Measurements from ENCODE around the gene MINK1.

MINK1 gene

DNA sequence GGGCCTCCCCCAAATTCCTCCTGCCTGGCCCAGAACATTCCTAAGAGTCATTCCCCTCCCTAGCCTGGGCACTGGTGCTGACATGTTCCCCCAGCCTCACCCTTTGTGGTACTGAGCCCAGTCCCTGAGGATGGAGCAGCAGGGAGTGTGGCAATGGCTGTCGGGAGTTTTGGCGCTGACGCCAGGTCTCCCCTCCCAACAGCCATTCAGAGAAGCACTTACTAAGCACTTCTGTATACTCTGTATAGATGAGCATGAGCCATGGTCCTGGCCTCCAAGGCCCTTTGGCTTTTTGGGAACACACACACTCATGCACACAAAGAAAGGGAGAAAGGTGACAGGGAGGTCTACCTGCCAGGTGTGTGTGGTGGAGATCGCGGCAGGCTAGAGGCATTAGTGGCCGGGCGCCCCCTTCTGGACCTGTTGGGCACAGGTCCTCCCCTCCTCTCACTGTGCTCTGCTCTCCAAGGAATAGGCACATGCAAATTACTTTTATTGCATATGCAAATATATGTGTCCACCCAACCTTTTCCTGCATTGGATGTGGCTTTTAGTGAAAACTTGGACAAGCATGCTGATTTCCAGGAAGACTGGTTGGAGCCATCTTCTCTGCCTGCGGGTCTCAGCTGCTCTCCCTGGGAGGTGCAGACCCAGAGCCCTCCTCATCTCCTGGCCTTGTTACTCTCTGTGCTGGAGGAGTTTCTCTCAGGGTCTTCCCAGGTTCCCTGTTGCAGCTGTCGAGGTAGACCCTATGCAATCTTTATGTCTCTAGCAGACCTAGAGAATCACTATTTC lies 48.8 kb downstream of the MINK1 start:
- Histone ChIP-seq H3K9me3 (ENCODE audit: control insufficient read depth in 1 of 2, low read length in 2 of 2) (no peaks in the 10 kb centered on the region), H3K27ac (ENCODE audit: low read length) (no peak overlapping the region), H3K36me3 (ENCODE audit: control insufficient read depth in 1 of 2, insufficient read depth in 2 of 2, low read length in 2 of 2) (peaks cover 33 to 63% of the 10 kb centered on the region in 2 donors), H3K4me1 (ENCODE audit: control insufficient read depth in 1 of 2, insufficient read depth in 2 of 2, low read length in 2 of 2) (peaks cover 0 to 6% of the 10 kb centered on the region in 2 donors), H3K4me3 (ENCODE audit: low read depth in 1 of 2, low read length in 2 of 2) (no peak overlapping the region), H3K27me3 (ENCODE audit: low read depth, low read length) (no peaks in the 10 kb centered on the region)

DNA sequence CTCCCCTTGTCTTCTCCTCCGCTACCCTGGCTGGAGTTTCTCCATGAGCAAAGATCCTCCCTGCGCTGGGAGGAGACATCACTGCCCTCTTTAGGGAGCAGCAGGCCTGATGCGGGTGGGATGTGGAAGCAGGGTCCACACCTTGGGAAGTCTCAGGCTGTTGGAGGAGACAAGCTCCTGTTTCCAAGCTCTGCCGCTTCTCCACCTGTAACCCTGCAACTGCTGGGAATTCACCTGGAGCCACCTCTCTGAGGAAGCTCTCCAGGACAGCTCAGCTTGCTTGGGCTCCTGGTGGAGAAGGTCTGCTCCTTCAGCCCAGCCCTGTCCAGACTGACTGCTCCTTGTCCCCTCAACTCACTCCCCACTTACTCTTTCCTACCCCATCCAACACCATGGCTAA lies 51.3 kb downstream of the MINK1 start:
- Histone ChIP-seq H3K27me3 (ENCODE audit: low read depth, low read length) (no peaks in the 10 kb centered on the region), H3K36me3 (ENCODE audit: control insufficient read depth in 1 of 2, insufficient read depth in 2 of 2, low read length in 2 of 2) (peaks cover 30 to 60% of the 10 kb centered on the region in 2 donors), H3K27ac (ENCODE audit: low read length) (no peak overlapping the region)

DNA sequence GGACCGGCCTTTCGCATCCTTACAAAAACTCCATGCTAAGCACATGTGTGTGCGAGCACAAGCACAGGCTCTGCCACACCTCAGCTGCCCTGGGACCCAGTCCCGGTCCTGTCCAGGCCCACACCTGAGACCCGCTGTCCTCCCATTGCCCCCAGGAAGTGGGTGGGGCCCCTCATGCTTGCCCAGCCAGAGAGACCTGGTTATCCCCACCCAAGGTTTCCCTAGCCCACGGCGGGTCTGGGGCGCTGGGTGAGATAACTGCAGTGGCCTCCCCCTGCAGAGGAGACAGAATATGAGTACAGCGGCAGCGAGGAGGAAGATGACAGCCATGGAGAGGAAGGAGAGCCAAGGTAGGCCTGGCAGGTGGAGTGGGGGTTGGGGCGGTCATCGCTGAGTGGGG lies 53.7 kb downstream of the MINK1 start:
- peaks cover 0 to 1% of the 10 kb centered on the region in 2 donors for H3K4me1 ChIP-seq (ENCODE audit: control insufficient read depth in 1 of 2, insufficient read depth in 2 of 2, low read length in 2 of 2)
- no peak overlapping the region for H3K4me3 ChIP-seq (ENCODE audit: low read depth in 1 of 2, low read length in 2 of 2)
- peaks cover 44 to 66% of the 10 kb centered on the region in 2 donors for H3K36me3 ChIP-seq (ENCODE audit: control insufficient read depth in 1 of 2, insufficient read depth in 2 of 2, low read length in 2 of 2)
- H3K27me3 ChIP-seq (ENCODE audit: low read depth, low read length) = no peaks in the 10 kb centered on the region
- H3K27ac ChIP-seq (ENCODE audit: low read length) = no peak overlapping the region
- no peaks in the 10 kb centered on the region for H3K9me3 ChIP-seq (ENCODE audit: control insufficient read depth in 1 of 2, low read length in 2 of 2)

More for the DNA sequence above, 51.3 kb downstream of the MINK1 start:
- H3K4me1 ChIP-seq (ENCODE audit: control insufficient read depth in 1 of 2, insufficient read depth in 2 of 2, low read length in 2 of 2) = peaks cover 0 to 6% of the 10 kb centered on the region in 2 donors
- no peak overlapping the region for H3K4me3 ChIP-seq (ENCODE audit: low read depth in 1 of 2, low read length in 2 of 2)
- H3K9me3 ChIP-seq (ENCODE audit: control insufficient read depth in 1 of 2, low read length in 2 of 2) = no peaks in the 10 kb centered on the region

DNA sequence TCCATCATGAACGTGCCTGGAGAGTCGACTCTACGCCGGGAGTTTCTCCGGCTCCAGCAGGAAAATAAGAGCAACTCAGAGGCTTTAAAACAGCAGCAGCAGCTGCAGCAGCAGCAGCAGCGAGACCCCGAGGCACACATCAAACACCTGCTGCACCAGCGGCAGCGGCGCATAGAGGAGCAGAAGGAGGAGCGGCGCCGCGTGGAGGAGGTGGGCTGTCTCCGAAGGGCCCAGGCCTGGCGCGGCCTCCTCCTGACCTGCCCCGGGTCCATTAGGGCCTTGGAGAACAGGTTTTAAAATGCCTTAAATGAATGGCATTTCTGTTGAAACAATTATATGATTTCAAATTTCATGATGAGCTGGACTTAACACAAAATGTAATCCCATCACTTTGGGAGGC lies 54.4 kb downstream of the MINK1 start:
- Histone ChIP-seq H3K4me3 (ENCODE audit: low read depth in 1 of 2, low read length in 2 of 2) (no peak overlapping the region), H3K27me3 (ENCODE audit: low read depth, low read length) (no peaks in the 10 kb centered on the region), H3K27ac (ENCODE audit: low read length) (no peak overlapping the region), H3K9me3 (ENCODE audit: control insufficient read depth in 1 of 2, low read length in 2 of 2) (no peaks in the 10 kb centered on the region), H3K4me1 (ENCODE audit: control insufficient read depth in 1 of 2, insufficient read depth in 2 of 2, low read length in 2 of 2) (no peaks in the 10 kb centered on the region), H3K36me3 (ENCODE audit: control insufficient read depth in 1 of 2, insufficient read depth in 2 of 2, low read length in 2 of 2) (peaks cover 46 to 74% of the 10 kb centered on the region in 2 donors)

DNA sequence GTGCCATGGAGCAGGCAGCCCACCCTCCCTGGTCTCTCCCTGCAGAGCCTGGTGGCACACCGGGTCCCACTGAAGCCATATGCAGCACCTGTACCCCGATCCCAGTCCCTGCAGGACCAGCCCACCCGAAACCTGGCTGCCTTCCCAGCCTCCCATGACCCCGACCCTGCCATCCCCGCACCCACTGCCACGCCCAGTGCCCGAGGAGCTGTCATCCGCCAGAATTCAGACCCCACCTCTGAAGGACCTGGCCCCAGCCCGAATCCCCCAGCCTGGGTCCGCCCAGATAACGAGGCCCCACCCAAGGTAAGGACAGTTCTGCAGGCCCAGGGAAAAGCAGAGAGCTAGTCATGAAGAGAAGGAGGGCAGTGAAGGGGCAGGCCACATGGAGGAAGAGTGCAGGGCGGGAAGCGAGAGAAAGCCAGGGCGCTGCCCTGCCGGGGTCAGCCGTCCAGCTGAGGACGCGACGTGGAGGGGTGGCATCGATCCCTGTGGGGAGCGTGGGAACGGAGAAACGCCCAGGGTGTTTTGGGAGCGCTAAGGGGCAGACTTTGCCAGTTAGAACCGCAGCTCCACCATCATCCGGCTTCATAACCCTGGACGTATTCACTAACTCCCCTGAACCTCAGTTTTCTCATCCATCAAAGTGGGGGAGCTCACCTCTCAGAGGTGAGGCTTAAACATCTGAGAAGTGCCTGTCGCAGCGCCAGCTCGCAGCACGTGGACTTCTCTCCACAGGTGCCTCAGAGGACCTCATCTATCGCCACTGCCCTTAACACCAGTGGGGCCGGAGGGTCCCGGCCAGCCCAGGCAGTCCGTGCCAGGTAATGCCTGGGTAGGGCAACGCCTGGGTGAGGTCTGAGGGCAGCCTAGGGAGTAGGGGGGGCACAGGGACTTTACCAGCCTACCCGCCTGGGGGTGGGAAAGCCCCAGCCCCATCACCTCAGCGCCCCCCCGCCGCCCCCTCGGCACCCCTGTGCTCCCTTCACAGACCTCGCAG lies 58.6 kb downstream of the MINK1 start:
- Histone ChIP-seq H3K27ac (ENCODE audit: low read length) (no peak overlapping the region), H3K4me1 (ENCODE audit: control insufficient read depth in 1 of 2, insufficient read depth in 2 of 2, low read length in 2 of 2) (no peaks in the 10 kb centered on the region), H3K9me3 (ENCODE audit: control insufficient read depth in 1 of 2, low read length in 2 of 2) (no peaks in the 10 kb centered on the region), H3K36me3 (ENCODE audit: control insufficient read depth in 1 of 2, insufficient read depth in 2 of 2, low read length in 2 of 2) (peaks cover 44 to 85% of the 10 kb centered on the region in 2 donors), H3K27me3 (ENCODE audit: low read depth, low read length) (no peaks in the 10 kb centered on the region), H3K4me3 (ENCODE audit: low read depth in 1 of 2, low read length in 2 of 2) (no peak overlapping the region)

DNA sequence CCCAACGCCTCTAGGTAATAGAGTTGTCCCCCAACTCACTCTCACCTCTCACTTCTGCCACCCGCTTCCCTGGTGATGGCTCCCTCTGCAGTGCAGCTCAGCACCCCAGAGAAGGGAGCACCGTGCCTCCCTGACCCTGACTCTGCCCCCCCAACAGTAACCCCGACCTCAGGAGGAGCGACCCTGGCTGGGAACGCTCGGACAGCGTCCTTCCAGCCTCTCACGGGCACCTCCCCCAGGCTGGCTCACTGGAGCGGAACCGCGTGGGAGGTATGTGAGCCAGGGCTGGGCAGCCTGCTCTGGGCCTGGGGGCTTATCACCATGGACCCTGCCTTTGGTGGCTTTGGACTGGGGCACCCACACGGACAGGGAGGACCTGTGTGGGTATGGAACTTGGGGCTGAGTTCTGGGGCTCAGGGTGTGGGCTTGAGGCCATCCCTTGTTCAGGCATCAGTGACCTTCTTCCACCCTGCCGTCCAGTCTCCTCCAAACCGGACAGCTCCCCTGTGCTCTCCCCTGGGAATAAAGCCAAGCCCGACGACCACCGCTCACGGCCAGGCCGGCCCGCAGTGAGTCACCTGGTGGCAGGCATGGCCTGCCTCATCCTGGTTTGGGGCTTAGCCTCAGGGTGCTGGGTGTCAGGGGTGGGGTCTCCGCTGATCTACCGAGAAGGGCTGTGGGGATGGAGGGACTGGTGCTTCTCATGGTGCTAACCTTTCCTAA lies 59.5 kb downstream of the MINK1 start:
- no peak overlapping the region for H3K27ac ChIP-seq (ENCODE audit: low read length)
- H3K4me3 ChIP-seq (ENCODE audit: low read depth in 1 of 2, low read length in 2 of 2) = no peak overlapping the region
- no peaks in the 10 kb centered on the region for H3K4me1 ChIP-seq (ENCODE audit: control insufficient read depth in 1 of 2, insufficient read depth in 2 of 2, low read length in 2 of 2)
- H3K9me3 ChIP-seq (ENCODE audit: control insufficient read depth in 1 of 2, low read length in 2 of 2) = no peaks in the 10 kb centered on the region
- no peaks in the 10 kb centered on the region for H3K27me3 ChIP-seq (ENCODE audit: low read depth, low read length)
- H3K36me3 ChIP-seq (ENCODE audit: control insufficient read depth in 1 of 2, insufficient read depth in 2 of 2, low read length in 2 of 2) = peaks cover 38 to 83% of the 10 kb centered on the region in 2 donors

DNA sequence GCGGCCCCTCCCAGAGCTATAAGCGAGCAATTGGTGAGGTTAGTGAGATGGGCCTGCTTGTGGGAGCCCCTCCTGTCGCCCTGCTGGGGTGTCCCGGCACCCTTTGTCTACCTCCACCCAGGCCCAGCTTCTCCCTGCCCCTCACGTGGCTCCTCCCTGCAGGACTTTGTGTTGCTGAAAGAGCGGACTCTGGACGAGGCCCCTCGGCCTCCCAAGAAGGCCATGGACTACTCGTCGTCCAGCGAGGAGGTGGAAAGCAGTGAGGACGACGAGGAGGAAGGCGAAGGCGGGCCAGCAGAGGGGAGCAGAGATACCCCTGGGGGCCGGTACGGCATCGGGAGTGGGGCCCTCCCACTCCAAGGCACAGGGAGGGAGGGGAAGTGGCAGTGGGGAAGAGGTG lies 60.1 kb downstream of the MINK1 start:
- H3K9me3 ChIP-seq (ENCODE audit: control insufficient read depth in 1 of 2, low read length in 2 of 2) = no peaks in the 10 kb centered on the region
- H3K27me3 ChIP-seq (ENCODE audit: low read depth, low read length) = no peaks in the 10 kb centered on the region
- H3K36me3 ChIP-seq (ENCODE audit: control insufficient read depth in 1 of 2, insufficient read depth in 2 of 2, low read length in 2 of 2) = peaks cover 38 to 80% of the 10 kb centered on the region in 2 donors
- no peak overlapping the region for H3K4me3 ChIP-seq (ENCODE audit: low read depth in 1 of 2, low read length in 2 of 2)
- no peak overlapping the region for H3K27ac ChIP-seq (ENCODE audit: low read length)
- no peaks in the 10 kb centered on the region for H3K4me1 ChIP-seq (ENCODE audit: control insufficient read depth in 1 of 2, insufficient read depth in 2 of 2, low read length in 2 of 2)

DNA sequence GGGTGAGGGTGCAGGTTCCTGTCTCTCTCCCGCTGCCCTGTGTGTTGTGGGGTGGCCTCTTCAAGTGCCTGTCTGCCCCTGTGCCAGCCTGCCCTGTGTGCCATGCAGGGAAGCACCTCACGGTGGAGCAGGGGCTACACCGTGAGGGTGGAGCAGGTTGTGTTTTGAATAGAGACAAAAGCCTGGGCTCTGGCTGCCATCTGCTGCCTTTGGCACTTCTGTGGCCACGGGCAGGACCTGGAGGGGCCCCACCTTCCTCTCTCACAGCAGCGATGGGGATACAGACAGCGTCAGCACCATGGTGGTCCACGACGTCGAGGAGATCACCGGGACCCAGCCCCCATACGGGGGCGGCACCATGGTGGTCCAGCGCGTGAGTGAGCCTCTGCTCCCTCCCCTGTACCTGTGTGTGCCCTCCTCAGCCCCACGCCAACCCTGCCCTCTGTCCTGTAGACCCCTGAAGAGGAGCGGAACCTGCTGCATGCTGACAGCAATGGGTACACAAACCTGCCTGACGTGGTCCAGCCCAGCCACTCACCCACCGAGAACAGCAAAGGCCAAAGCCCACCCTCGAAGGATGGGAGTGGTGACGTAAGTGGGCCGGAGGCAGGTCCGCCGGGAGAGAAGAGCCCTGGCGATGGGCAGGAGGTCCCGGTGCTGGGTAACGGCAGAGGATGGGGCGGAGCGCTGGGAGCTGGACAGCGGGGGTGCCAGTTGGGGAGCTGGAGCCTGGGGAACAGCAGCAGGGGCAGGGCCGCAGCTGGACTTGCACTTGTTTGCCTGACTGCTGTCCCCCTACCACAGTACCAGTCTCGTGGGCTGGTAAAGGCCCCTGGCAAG lies 60.8 kb downstream of the MINK1 start:
- H3K4me1 ChIP-seq (ENCODE audit: control insufficient read depth in 1 of 2, insufficient read depth in 2 of 2, low read length in 2 of 2) = peaks cover 0 to 5% of the 10 kb centered on the region in 2 donors
- H3K27me3 ChIP-seq (ENCODE audit: low read depth, low read length) = no peaks in the 10 kb centered on the region
- H3K9me3 ChIP-seq (ENCODE audit: control insufficient read depth in 1 of 2, low read length in 2 of 2) = no peaks in the 10 kb centered on the region
- H3K36me3 ChIP-seq (ENCODE audit: control insufficient read depth in 1 of 2, insufficient read depth in 2 of 2, low read length in 2 of 2) = peaks cover 38 to 80% of the 10 kb centered on the region in 2 donors
- H3K4me3 ChIP-seq (ENCODE audit: low read depth in 1 of 2, low read length in 2 of 2) = no peak overlapping the region
- no peak overlapping the region for H3K27ac ChIP-seq (ENCODE audit: low read length)

DNA sequence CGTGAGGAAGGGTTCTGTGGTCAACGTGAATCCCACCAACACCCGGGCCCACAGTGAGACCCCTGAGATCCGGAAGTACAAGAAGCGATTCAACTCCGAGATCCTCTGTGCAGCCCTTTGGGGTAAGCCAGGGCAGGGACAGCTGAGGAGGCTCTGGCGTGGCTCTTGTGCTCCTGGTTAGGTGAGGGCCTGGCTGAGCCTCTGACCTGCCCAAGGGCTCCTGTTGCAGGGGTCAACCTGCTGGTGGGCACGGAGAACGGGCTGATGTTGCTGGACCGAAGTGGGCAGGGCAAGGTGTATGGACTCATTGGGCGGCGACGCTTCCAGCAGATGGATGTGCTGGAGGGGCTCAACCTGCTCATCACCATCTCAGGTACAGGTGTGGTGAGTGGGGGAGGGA lies 62.0 kb downstream of the MINK1 start:
- peaks cover 38 to 74% of the 10 kb centered on the region in 2 donors for H3K36me3 ChIP-seq (ENCODE audit: control insufficient read depth in 1 of 2, insufficient read depth in 2 of 2, low read length in 2 of 2)
- no peak overlapping the region for H3K27ac ChIP-seq (ENCODE audit: low read length)
- no peaks in the 10 kb centered on the region for H3K9me3 ChIP-seq (ENCODE audit: control insufficient read depth in 1 of 2, low read length in 2 of 2)
- peaks cover 0 to 11% of the 10 kb centered on the region in 2 donors for H3K4me1 ChIP-seq (ENCODE audit: control insufficient read depth in 1 of 2, insufficient read depth in 2 of 2, low read length in 2 of 2)
- peaks cover 7% of the 10 kb centered on the region for H3K27me3 ChIP-seq (ENCODE audit: low read depth, low read length)
- H3K4me3 ChIP-seq (ENCODE audit: low read depth in 1 of 2, low read length in 2 of 2) = no peak overlapping the region

DNA sequence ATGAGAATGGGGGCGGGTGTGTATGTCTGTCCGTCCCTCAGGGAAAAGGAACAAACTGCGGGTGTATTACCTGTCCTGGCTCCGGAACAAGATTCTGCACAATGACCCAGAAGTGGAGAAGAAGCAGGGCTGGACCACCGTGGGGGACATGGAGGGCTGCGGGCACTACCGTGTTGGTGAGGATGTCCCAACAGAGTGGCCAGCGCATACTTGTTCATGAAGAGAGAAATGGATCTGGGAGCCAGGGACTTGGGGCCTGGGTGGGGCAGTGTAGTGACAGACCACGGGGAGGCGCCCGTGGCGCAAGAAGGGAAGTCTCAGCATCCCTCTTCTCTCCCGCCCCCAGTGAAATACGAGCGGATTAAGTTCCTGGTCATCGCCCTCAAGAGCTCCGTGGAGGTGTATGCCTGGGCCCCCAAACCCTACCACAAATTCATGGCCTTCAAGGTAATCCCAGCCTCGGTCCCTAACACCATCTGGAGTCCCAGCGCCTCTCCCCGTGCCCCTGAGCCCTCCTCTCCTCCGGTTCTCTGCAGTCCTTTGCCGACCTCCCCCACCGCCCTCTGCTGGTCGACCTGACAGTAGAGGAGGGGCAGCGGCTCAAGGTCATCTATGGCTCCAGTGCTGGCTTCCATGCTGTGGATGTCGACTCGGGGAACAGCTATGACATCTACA lies 62.7 kb downstream of the MINK1 start:
- H3K27me3 ChIP-seq (ENCODE audit: low read depth, low read length) = peaks cover 12% of the 10 kb centered on the region
- H3K9me3 ChIP-seq (ENCODE audit: control insufficient read depth in 1 of 2, low read length in 2 of 2) = no peaks in the 10 kb centered on the region
- H3K4me1 ChIP-seq (ENCODE audit: control insufficient read depth in 1 of 2, insufficient read depth in 2 of 2, low read length in 2 of 2) = peaks cover 0 to 12% of the 10 kb centered on the region in 2 donors
- H3K4me3 ChIP-seq (ENCODE audit: low read depth in 1 of 2, low read length in 2 of 2) = no peak overlapping the region
- H3K36me3 ChIP-seq (ENCODE audit: control insufficient read depth in 1 of 2, insufficient read depth in 2 of 2, low read length in 2 of 2) = peaks cover 33 to 67% of the 10 kb centered on the region in 2 donors
- no peak overlapping the region for H3K27ac ChIP-seq (ENCODE audit: low read length)
